NCI-H446 (cell line): ENCODE results near the gene KRTAP10-1.
"Not testable (repeated sequence)": the region's sequence is repeated elsewhere in the genome, so short reads cannot be mapped to it uniquely, and the experiment has no call there.

Experiments used
- DNase-seq, 2 experiments: peaks; one replicate each; lab custom pipeline; 2025; lab: John Stamatoyannopoulos, UW

Gene KRTAP10-1

GRCh38 chr21:44571296-44571695 lies 31.3 kb upstream of the KRTAP10-1 start:
- no peak for DNase-seq

GRCh38 chr21:44569861-44570517 lies 30.0 kb upstream of the KRTAP10-1 start:
- DNase-seq, result no peak

- no peak for DNase-seq
Observed at GRCh38 chr21:44568667-44569556, 28.9 kb upstream of the KRTAP10-1 start.

DNA sequence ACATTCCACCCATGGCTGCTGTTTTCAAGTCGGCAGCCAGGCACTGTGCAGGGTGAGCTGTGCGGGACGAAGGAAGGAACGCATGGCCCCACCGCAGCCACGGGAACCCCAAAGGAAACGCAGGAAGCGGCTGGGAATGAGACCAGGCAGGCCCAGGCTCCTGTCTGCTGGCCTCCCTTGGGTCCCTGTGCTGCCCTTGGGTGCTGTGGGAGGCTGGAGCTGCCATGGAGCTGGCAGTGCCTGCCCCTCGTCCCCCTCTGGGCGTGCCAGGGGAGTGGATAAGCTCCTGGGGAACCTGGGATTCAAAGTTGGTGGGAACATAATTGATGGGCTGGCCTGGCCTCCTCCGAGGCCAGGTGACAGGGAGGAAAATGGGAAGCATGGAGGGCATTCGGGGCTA lies 28.3 kb upstream of the KRTAP10-1 start:
- DNase-seq, result no peak

DNA sequence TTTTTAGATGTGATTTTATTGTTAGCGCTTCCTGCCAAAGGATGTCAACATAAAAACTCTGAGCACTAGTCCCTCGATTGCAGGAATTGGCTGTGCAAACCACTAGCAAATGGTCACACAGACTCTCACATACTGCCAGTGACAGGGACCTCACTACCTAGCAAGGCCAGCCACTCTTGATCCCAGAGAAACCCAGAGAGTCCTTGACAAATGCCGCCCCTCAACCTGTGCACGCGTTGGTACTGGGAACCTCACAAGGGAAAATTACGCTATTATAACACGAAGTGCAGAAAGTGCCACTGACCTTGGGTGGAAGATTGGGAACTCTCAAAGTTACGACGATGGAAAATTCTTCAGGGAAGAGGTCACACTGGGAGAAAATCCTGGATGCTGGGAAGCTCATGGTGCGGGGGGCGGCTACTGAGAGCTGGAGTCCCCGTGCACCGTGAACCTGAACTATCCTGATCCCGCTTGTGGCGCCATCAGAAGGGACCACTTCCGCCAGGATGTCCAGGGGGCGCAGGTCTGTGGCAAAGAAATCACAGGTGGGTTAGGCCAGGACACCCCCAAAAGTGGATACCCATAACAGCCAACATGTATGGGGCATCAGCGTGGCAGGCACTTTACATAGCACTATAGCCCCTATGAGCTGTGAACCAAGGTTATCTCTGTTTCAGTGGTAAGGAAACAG lies 27.6 kb upstream of the KRTAP10-1 start:
- no peak for DNase-seq

- no peak for DNase-seq
Observed at GRCh38 chr21:44566403-44566802, 26.4 kb upstream of the KRTAP10-1 start.

- no peak for DNase-seq
Observed at GRCh38 chr21:44564886-44565598, 25.0 kb upstream of the KRTAP10-1 start.

- DNase-seq, result no peak
Observed at GRCh38 chr21:44564099-44564498, 24.1 kb upstream of the KRTAP10-1 start.

DNA sequence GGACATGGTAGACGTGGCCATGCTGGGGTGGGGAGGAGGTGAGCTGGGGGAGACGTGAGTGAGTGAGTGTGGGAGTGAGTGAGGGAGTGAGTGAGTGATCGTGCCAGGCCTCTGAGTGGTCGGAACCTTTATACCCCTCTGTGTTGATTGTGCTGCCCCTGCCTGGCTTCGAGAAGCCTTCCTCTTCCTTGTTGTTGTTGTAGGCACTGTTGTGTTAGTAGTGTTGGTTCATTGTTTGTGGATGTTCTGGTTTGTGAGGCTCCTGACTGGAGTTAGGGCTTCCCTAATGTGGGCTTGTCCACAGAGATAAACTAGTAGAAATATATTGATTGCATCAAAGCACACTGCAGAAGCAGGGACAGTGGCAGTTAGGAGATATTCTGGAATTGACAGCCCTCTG lies 18.7 kb upstream of the KRTAP10-1 start, which contains the start of gene KRTAP10-3:
KRTAP10-3 (minus strand) TSS at position 101 of the 400 bp plus-strand sequence; CDS start at position 21, 80 bp downstream.
- no peak for DNase-seq

DNA sequence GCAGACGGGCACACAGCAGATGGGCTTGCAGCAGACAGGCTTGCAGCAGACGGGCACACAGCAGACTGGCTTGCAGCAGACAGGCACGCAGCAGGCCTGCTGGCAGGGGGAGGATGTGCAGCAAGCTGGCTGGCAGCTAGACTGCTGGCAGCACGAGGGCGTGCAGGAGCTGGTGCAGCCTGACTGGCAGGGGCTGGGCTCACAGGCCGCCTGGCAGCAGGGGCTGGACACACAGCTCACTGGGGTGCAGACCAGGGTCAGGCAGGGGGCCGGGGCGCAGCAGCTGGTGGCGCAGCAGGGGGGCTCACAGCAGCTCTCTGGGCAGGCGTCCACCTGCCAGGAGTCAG lies 18.3 kb upstream of the KRTAP10-1 start:
- DNase-seq, result not testable (repeated sequence)

- no peak for DNase-seq
Observed at GRCh38 chr21:44557491-44558328, 17.7 kb upstream of the KRTAP10-1 start.

DNA sequence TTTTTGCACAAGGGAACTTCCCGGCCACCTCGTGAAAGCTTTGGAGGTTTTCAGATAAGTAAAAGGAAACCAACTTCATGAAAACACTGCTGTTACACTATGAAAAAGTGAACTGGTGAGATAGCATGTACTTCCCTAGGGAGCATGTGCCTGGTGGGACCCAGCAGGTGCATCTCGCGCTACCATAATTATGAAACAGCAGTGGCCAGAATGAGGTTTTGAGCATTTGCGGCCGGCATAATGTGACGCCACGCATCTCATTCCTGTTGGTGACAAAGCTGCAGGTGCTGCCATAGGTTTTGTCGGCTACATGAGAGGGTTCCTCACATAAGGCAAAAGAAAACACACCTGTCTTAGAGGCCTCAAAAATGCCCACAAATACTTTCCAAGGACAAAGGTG lies 16.9 kb upstream of the KRTAP10-1 start:
- DNase-seq, result no peak

GRCh38 chr21:44555200-44555875 lies 15.3 kb upstream of the KRTAP10-1 start:
- DNase-seq, result no peak

DNA sequence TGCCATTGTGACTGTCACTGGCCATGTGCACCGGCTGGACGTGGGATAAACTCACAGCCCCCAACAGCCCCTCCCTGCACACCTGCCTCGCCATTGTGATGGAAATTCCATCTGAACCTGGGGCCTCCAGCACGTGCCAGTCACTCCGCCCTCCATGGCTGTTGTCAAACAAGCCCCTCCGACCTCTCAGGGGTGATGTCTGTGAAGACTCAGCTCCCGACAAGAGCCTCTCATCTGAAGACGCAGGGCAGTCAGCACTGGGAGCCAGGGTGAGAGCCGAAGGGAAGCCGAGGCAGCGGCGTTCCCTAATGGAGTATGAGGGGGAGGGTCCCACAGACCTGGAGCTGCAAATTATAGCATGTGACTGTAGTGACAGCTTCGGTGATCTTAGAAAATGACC lies 12.7 kb upstream of the KRTAP10-1 start:
- DNase-seq, result no peak

- DNase-seq, result no peak
Observed at GRCh38 chr21:44552136-44552535, 12.1 kb upstream of the KRTAP10-1 start.

DNA sequence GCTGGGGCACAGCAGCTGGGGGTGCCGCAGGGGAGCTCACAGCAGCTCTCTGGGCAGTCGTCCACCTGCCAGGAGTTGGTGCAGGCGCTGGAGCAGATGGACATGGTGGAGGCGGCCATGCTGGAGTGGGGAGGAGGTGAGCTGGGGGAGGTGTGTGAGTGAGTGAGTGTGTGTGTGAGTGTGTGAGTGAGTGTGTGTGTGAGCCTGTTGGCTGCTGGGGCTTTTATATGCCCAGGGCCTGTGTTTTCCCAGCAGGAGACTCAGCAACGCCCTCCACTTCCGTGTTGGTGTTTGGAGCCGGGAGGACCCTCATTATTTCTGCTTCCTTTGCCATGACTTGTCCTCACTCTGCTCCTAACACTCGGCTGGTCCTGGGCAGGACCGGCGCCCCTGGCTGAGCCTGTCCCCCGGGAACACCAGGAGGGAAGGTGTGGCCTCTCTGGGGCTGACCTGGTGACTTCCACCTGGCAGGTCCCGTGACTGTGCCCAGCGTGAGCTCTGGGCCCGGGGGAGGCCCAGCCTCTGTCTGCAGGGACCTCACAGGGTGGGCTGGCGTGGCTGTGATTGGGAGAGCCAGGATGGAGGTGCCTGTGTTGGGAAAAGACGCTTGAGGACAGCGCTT lies 11.5 kb upstream of the KRTAP10-1 start, which contains the start of gene KRTAP10-2:
KRTAP10-2 (minus strand) TSS at position 166 of the 622 bp plus-strand sequence; CDS start at position 119, 47 bp downstream.
- DNase-seq, result no peak

GRCh38 chr21:44550807-44551206 lies 10.8 kb upstream of the KRTAP10-1 start:
- DNase-seq, result no peak

DNA sequence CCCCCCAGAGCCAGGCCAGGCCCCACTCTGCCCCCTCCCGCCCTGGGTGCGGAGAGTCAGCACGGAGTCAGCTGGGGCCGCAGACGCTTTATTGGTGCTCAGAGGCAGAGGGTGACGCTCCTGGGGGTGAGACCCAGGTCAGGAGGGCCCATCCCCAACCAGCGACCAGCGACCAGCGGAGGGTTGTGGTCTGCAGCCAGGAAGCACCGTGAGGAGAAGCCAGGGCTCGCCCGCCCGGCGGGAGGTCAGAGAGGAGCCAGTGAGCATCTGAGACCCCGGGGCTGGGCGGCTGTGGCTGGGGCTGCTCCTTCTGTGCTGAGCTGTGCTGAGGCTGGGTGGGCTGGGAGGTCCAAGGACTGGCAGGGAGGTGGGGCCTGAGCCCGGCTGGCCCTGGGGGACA lies 10.3 kb upstream of the KRTAP10-1 start:
- not testable (repeated sequence) for DNase-seq

DNA sequence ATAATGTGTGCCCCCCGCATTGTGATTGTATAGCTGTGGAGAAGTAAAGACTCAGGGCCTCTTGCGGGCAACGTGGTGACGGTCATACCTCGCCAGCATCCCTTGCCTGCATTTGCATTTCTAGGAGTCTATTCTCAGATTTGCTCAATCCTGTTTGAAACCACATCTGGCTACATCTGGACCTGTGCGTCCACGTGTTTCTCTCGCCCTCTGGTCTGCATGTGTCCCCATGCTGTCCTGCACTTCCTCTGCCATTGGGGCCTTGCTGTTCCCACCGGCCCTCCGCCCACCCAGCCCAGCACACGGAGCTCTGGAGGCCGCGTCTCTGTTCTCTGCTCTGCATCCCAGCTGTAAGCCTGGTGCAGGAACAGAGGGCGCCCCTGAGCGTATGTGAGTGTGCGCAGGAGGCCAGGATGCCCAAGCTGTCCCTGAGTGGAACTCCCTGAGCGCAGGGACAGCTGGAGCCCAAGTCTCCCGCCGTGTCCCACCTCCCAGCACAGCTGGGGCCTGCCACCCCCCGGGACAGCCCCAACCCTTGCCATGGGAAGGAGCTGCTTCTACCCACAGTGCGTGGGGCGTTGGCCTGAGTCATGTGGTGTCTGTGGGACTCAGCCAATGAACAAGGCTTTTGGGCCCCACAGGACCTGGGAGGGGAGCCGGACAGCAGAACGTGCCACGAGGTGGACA lies 9.7 kb upstream of the KRTAP10-1 start:
- DNase-seq, result no peak
